ENCODE measurements around the gene ZNF366. TPM values are rescaled to one million over a fixed set of nuclear protein-coding genes. Genes with fewer than 3 reads are reported as not detected.

Gene ZNF366
- total and polyA plus RNA-seq, 2 of the 13 experiments (the other 11 are each of a cell fraction or from before 2014, with no cell fraction given) = not detected

GRCh38 chr5:72554897-72555296, 47.7 kb upstream of the ZNF366 start:
- no peak overlapping the region for H3K27ac ChIP-seq (ENCODE audit: extremely low read length, insufficient read depth, low read length)
- H3K9me3 ChIP-seq (ENCODE audit: low read length) = no peaks in the 10 kb centered on the region
- FAIRE-seq (no peak), ATAC-seq (no peak), DNase-seq (ENCODE audit: low spot score) (no peak)
- intact Hi-C loops (cut with micrococcal nuclease; ENCODE audit: unreplicated experiment) = no loop called here
- H3K79me2 ChIP-seq (ENCODE audit: insufficient read depth, low read length) = no peaks in the 10 kb centered on the region
- no peak overlapping the region for H3K4me2 ChIP-seq (ENCODE audit: low read depth, low read length)
- H3K27me3 ChIP-seq (ENCODE audit: control insufficient read depth in 1 of 2, insufficient read depth in 2 of 2, low read length in 2 of 2) = peaks cover 0 to 19% of the 10 kb centered on the region in 2 experiments; a peak in 3 of 5 replicates
- H2AFZ ChIP-seq (ENCODE audit: low read length) = no peak overlapping the region
- POLR2A ChIA-PET = no interaction called here
- no peaks in the 10 kb centered on the region for H4K20me1 ChIP-seq (ENCODE audit: insufficient read depth, low read length)
- no peak for TF ChIP-seq ZNF841 (CRISPR knock-in tag; IDR thresholded peaks at IDR 0.05; ENCODE audit: borderline replicate concordance)
- TF ChIP-seq ZNF629 (CRISPR knock-in tag; conservative IDR thresholded peaks at IDR 0.05) = 0 out of 2 replicates have a peak, but pooled peaks have one; percentile 16
- 94% methylated on average over 1 of the region's 1 CpG for WGBS (ENCODE audit: low lambda C conversion rate)
- no peaks in the 10 kb centered on the region for H3K36me3 ChIP-seq (replicated peaks in 1 of 2; ENCODE audit: control insufficient read depth in 1 of 2, insufficient read depth in 2 of 2, low read length in 2 of 2)
- CTCF ChIA-PET (ENCODE audit: low intra/inter-chr PET ratio, low total read pairs) = no interaction called here
- H3K4me3 ChIP-seq (replicated peaks in 1 of 3; ENCODE audit: insufficient read depth in 1 of 3, low read depth in 2 of 3, low read length in 3 of 3) = no peak overlapping the region
- H3K9ac ChIP-seq (ENCODE audit: insufficient read depth, low read depth, low read length) = no peak overlapping the region
- peaks cover 14% of the 10 kb centered on the region for H3K4me1 ChIP-seq (ENCODE audit: insufficient read depth, low read length)
- in situ Hi-C loops (cut with HindIII; ENCODE audit: extremely low pct_ligation_motif_present, low pct_unique_long_range_greater_than_20kb) = no loop called here
- BruUV-seq (replicated peaks) = no TSS peak

GRCh38 chr5:72552041-72552557, 44.9 kb upstream of the ZNF366 start:
- BruUV-seq (replicated peaks) = no TSS peak
- Histone ChIP-seq H2AFZ (ENCODE audit: low read length) (no peak overlapping the region), H3K27ac (ENCODE audit: extremely low read length, insufficient read depth, low read length) (no peak overlapping the region), H3K27me3 (ENCODE audit: control insufficient read depth in 1 of 2, insufficient read depth in 2 of 2, low read length in 2 of 2) (peaks cover 0 to 19% of the 10 kb centered on the region in 2 experiments; a peak in 3 of 5 replicates), H3K9ac (ENCODE audit: insufficient read depth, low read depth, low read length) (no peak overlapping the region), H3K9me3 (ENCODE audit: low read length) (no peaks in the 10 kb centered on the region), H3K4me3 (replicated peaks in 1 of 3; ENCODE audit: insufficient read depth in 1 of 3, low read depth in 2 of 3, low read length in 3 of 3) (no peak overlapping the region), H3K79me2 (ENCODE audit: insufficient read depth, low read length) (no peaks in the 10 kb centered on the region), H3K4me2 (ENCODE audit: low read depth, low read length) (no peak overlapping the region), H3K36me3 (replicated peaks in 1 of 2; ENCODE audit: control insufficient read depth in 1 of 2, insufficient read depth in 2 of 2, low read length in 2 of 2) (no peaks in the 10 kb centered on the region), H4K20me1 (ENCODE audit: insufficient read depth, low read length) (no peaks in the 10 kb centered on the region), H3K4me1 (ENCODE audit: insufficient read depth, low read length) (peaks cover 14% of the 10 kb centered on the region)
- FAIRE-seq (no peak), DNase-seq (ENCODE audit: low spot score) (no peak), ATAC-seq (no peak)
- intact Hi-C loops (cut with micrococcal nuclease; ENCODE audit: unreplicated experiment) = no loop called here
- in situ Hi-C loops (cut with HindIII; ENCODE audit: extremely low pct_ligation_motif_present, low pct_unique_long_range_greater_than_20kb) = no loop called here
- ChIA-PET POLR2A (no interaction called here), CTCF (ENCODE audit: low intra/inter-chr PET ratio, low total read pairs) (no interaction called here)
- WGBS (ENCODE audit: low lambda C conversion rate) = 57% methylated on average over 5 of the region's 5 CpGs
- TF ChIP-seq PHF5A (CRISPR knock-in tag; IDR thresholded peaks at IDR 0.05; ENCODE audit: low read depth, unreplicated experiment) = no peak
- no peak for TF ChIP-seq TFAP4 (IDR thresholded peaks at IDR 0.05; ENCODE audit: borderline replicate concordance, low read depth)
- no peak for TF ChIP-seq BCL6 (CRISPR knock-in tag; IDR thresholded peaks at IDR 0.05)
- TF ChIP-seq ZSCAN25 (CRISPR knock-in tag; IDR thresholded peaks at IDR 0.05) = no peak
- no peak for TF ChIP-seq SOX6 (IDR thresholded peaks at IDR 0.05)
- no peak for TF ChIP-seq SOX6 (CRISPR knock-in tag; IDR thresholded peaks at IDR 0.05)
- TF ChIP-seq ERF (CRISPR knock-in tag; IDR thresholded peaks at IDR 0.05) = no peak
- no peak for TF ChIP-seq ZNF646 (CRISPR knock-in tag; IDR thresholded peaks at IDR 0.05)
- TF ChIP-seq FOXA3 (CRISPR knock-in tag; IDR thresholded peaks at IDR 0.05) = no peak
- TF ChIP-seq KDM4B (CRISPR knock-in tag; IDR thresholded peaks at IDR 0.05) = no peak
- TF ChIP-seq ZSCAN22 (CRISPR knock-in tag; IDR thresholded peaks at IDR 0.05) = no peak
- no peak for TF ChIP-seq HNRNPH1 (optimal IDR thresholded peaks at IDR 0.05; ENCODE audit: low read depth, low read length)

Measured in HepG2 (cell line).